Colon (tissue), 2 donors: Measurements from ENCODE around the gene MTA1.

Experiments used
- FAIRE-seq: peaks from 2 replicates; lab custom pipeline; 2012; peaks lifted over from hg19 to GRCh38; lab: Jason Lieb, UNC
- donor health status: control.
- donor health status: control.

The MTA1 gene

DNA sequence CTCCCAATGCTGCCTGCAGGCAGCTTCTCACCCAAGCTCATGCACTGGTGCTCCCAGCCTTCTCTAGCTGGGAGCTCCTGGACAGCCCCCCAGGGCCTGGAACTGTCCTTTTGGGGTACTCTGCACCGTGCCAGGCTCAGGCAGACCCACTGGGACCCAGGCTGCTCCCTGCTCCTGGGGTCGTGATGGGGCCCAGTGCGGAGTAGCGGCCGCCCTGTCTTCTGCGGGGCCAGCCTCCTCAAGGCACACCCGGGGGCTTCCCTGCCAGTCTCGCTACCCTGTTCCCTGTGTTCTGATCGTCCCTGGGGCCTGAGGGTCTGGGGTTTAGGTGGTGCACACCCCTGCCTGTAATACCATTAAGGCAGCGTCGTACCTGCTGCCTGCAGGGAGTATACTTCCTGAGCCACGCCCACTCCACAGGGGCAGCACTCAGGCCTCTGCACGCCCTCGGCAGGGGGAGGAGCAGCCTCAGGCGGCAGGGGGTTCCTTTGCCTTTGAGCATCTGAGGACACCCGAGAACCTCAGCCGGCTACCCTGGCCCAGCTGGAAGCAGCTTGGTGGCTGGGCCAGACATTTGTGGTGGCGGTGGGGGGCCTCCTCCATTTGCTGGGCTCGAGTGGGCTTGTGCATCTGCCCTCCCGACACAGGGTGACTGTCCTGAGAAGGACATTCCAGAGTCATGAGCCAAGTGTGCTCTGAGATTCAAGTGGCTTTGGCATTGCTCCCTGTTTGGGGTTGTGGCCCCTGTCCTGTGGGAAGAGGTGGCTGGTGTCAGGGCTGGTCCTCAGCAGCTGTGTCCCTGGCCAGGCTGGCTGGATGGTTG is 45.8 kb downstream of the MTA1 start:
- FAIRE-seq, result no peak

DNA sequence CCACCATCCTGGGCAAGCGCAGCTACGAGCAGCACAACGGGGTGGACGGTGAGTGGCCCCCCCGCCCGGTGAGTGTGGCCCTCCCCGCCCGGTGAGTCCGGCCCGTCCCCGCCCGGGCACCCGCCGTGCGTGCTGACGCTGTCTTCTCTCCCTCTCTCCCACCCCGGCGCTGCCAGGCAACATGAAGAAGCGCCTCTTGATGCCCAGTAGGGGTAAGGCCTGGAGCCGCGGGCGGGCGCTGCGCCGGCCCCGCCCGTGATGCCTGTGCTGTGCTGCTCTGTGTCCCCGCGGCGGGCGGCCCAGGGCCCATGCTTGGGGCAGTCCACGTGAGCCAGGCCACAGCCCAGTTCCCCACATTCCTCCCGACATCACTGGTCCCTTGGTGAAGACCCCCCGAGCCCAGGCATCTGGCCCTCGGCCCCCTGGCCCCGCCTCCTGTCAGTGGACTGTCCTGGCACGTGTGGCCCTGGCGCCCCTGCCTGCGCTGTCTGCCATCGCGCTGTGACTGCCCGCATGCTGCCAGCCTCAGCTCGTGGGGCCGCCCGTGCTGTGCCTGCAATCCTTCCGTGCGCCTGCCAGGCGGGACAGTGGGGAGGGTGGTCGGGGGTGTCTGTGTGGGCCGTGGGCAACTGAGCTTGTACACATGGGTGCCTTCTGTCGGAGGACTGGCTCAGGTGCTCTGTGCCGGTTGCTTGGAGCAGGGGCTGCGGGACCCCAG is 47.1 kb downstream of the MTA1 start:
- no peak for FAIRE-seq

DNA sequence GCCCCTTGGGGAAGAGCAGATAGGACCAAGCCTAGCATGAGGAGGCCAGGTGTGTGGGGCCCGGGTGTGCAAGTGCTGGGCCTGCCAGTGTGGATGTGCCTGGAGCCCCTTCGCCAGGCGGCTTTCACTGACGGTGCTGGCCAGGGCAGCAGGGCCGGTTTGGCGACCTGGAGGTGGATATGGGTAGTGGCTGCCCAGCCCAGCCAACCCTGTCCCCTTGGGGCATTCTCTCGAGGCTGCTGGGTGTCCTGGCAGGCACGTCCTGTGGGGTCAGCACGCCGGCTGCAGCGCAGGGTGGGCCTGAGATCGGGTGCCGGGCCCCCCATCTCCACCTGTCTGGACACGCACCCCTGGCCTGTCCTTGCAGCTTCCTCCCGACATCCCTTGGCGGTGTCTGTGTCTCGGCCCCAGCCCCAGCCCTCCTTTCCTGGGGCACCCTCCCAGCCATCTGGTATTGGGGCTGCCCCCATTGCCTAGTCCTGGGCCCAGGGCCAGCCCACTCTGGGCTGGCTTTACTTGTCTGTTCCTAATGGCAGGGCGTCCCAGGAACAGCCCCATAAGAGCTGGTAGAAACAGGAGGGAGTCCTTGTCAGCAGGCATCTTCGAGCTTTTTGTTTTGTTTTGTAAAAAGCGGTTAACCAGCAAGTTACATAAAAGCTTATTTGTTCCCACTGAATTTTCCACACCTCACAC is 47.8 kb downstream of the MTA1 start:
- FAIRE-seq, result no peak

DNA sequence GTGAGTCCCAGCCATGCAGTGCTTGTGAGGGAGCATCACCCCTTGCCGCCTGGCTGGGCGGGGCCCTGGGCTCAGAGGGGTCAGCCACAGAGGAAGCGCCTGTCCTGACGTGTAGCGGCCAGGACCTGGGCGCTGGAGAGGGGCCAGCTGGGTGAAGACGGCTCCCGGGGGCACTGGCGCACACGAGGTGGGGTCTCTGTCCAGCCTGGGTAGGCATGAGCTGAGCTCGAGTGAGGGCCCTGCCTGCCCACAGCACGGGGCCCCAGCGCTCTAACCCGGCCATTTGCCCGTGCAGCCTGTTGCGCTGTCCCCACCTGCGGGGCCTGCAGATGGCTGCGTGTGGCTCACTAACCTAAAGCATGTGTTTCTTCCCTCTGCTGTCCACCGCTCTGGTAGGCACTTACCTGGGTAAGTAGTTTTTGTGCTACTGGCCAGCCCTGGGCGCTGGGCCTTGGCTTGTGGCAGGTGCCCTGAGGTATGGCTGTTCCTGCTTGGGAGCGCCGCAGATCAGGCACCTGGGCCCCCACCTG is 48.4 kb downstream of the MTA1 start:
- no peak for FAIRE-seq

DNA sequence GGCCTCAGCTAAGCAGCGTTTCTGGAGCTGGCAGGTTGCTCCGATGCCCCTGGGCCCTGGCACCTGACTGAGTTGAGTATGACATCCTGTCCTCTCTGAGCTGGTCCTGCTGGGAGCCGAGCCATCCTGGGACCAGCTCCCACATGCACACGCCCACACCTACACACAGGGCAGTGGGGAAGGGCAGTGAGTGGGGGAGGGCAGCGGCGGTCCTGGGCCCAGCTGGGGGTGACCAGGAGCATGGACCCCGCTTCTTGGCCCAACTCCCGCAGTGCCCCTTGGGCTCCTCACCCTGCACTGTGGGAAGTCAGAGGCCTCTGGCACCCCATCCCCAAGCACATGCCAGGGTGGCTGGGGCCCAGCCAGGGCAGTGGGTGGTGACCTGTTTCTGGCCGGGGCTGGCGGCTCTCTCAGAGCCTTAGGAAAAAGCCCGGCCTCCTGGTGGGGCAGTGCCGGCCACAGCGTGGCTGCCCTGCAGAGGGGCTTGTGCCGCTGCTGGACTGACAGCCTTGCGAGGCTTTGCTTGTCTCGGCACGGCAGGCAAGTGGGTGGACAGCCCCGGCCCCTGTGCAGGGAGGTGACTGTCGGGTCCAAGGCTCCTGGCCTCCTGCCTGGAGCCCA is 49.1 kb downstream of the MTA1 start:
- FAIRE-seq, result no peak

DNA sequence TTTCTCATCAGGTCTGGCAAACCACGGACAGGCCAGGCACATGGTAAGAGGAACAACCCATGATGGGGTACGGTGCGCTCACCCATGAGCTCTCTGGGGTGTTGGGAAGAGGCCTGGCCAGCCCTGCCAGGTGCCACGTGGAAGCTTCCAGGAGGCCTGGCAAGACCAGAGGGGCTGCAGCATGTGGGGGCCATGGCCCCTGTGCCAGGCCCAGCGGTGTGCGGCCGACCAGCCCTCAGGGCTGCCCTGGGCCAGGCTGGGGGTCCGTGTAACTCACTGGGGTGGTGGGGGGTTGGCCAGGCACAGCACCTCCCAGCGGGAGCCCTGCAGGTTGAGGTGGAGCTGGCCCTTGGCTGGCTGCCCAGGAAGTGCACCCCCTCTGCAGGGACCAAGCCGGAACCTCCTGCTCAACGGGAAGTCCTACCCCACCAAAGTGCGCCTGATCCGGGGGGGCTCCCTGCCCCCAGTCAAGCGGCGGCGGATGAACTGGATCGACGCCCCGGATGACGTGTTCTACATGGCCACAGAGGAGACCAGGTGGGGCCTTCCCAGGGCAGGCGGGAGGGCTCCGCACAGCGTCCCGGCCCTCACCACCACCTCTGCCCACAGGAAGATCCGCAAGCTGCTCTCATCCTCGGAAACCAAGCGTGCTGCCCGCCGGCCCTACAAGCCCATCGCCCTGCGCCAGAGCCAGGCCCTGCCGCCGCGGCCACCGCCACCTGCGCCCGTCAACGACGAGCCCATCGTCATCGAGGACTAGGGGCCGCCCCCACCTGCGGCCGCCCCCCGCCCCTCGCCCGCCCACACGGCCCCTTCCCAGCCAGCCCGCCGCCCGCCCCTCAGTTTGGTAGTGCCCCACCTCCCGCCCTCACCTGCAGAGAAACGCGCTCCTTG is 50.1 kb downstream of the MTA1 start:
- FAIRE-seq, result no peak

DNA sequence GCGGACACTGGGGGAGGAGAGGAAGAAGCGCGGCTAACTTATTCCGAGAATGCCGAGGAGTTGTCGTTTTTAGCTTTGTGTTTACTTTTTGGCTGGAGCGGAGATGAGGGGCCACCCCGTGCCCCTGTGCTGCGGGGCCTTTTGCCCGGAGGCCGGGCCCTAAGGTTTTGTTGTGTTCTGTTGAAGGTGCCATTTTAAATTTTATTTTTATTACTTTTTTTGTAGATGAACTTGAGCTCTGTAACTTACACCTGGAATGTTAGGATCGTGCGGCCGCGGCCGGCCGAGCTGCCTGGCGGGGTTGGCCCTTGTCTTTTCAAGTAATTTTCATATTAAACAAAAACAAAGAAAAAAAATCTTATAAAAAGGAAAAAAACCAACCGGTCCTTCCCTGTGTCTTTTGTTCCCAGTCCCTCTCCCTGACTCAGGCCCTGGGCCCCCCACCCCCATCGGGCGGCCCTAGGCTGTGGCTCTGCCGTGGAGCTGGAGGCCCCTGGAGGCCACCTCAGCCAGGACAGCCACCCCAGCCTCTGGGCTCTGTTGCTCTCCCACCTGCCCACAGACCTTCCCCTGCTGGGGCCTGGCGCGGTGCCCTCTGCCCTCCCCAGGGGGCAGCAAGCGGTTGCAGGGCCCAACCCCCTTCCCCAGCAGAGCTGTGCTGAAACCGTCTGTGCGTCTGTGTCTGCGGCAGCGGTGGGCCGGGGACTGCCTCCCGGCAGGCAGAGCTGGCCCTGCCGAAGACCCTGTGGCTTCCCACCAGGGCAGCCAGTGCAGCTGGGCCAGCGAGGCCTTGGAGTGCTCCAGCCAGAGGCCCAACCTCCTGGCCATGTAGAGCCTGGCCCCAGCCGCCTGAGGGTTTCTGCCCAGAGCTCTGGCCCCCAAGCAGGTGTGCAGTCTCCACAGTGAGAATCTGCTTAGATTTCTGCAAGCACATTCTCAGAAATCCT is 51.0 kb downstream of the MTA1 start:
- FAIRE-seq, result no peak

DNA sequence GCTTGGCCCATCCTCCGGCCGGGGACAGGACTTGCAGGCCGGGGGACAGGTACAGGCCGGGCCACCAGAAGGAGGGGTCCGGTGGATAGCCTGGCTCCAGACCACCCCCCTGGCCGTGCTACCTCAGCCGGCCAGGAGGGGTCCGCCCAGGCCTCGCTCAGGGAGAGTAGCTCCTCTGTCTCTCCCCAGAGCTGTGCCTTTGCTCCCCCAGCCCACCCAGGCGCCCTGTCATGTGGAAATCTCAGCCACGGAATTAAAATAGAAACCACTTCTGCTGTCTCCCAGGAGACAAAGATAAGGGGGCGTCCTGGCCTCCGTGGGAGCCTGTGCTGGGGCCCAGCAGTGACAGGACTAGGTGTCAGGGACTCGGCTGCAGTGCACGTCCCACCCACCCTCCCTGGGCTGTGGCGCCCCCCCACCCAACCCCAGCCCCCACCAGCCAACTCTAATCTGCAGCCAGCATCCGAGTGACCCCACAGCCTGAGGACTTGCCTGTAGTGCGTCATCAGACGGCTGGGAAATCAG is 51.7 kb downstream of the MTA1 start:
- FAIRE-seq, result no peak

DNA sequence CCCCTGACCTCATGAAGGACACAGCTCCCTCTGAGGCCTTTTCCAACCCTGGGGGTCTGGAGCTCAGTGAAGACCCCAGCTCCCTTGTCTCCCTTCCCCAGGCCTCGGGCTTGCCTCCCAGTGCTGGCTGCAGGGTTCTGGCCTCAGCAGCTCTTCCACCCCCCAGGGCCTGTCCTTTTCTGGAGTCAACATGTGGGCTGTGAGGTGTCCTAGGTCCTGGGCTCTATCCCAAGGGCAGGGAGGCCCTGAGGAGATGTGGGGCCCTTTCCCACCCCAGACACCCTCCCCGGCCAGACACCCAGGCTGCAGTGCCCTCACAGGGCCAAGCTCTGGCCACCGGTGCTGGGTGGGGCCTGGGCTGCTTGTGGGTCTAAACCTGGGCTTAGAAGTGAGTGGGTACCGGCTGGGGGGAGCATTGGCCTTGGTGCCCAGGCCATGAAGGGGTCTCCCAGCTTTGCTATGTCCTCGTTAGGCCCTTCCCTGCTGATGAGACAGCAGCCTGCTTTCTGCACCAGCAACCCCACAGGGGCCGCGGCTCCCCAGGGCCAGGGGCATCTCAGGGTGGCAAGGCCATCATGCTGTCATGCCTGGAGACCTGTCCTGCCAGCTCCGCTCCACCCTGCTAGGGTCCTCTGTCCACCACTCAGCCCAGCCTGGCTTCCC is 52.3 kb downstream of the MTA1 start:
- no peak for FAIRE-seq

DNA sequence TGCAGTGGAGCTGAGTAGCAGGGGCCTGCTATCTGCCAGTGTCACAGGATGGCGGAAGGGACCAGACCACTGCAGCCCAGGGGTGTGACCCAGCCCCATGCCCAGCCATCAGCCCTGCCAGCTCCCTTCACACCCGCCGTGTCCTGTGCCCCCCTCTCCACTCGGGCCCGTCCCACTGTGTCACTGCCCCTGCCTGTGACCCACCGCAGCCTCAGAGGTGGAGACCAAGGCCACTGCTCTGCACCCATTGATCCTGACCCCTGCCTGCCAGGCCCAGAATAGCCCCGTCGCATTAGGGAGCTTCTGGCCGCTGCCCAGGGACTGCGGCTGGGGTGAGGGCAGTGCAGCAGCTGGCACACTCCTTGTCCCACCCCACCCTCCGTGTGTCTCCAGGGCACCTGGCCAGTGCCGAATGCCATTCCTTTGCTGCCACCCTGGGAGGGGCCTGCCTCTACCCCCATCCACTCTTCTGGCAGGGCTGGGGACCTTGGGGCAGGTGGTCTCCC is 52.9 kb downstream of the MTA1 start:
- FAIRE-seq, result no peak

DNA sequence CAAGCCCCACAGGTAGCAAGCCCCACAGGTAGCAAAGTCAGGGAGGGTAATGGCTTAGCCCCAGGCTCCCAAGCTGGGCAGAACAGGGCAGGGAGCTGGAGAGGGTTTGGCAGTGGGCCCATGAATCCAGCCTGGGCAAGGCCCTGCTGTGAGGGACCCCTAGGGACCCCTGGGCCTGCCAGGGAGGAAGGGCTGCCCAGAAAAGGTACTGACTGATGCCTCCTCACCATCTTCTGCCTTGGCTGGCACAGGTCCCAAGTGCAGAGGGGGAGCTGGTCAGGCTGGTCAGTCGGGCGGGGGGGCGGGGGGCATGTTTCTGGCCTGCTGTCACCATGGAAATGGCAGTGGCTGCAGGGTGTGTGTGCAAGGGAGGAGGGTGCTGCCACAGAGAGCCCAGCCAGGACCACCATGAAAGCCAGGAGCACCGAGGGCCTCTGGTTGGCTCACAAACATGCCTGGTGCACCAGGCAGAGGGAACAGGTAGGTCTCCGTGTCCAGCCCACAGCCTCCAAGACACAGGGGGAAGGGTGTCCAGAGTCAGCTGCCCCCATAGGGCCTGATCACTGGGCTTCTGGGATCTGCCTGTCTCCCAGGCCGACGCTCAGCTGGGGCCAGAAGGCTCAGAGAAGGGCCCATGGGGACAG is 53.5 kb downstream of the MTA1 start:
- FAIRE-seq, result no peak

DNA sequence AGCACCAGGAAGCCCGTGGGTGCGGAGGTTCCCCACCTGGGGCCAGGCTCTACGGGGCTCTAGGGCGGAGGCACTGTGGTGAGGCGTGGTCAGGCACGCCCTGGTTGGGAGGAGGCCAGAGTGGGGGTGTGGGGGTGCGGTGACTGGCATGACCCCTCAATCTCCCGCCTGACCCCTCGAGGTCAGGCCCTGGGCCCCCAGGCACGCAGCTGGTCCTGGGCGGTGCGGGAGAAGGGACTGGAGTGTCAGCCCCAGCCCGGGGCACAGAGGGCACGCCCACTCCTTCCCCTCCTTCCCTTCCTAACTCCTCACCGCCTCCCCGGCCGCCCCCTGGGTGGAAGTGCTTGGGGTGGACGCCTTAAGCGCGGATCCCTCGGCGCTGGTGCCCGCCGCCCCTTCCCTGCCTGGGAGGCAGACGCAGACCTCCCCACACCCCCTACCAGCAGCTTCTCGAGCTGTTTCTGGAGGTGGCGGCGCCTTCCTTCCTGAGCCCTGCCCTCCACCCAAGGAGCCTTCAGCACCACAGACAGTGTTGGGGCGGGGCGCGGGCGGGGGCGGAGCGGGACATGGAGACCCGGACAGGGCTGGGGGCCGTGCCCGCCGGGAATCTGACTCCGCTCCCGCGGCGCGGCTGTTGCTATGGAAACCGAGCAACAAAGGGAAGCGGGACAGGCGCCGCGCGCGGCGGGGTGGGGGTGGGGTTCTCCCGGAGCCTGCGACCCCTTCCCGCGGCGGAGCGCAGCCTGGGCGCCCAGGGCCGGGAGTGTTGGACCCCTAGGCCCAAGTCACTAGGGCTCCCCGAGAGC is 54.3 kb downstream of the MTA1 start:
- no peak for FAIRE-seq

DNA sequence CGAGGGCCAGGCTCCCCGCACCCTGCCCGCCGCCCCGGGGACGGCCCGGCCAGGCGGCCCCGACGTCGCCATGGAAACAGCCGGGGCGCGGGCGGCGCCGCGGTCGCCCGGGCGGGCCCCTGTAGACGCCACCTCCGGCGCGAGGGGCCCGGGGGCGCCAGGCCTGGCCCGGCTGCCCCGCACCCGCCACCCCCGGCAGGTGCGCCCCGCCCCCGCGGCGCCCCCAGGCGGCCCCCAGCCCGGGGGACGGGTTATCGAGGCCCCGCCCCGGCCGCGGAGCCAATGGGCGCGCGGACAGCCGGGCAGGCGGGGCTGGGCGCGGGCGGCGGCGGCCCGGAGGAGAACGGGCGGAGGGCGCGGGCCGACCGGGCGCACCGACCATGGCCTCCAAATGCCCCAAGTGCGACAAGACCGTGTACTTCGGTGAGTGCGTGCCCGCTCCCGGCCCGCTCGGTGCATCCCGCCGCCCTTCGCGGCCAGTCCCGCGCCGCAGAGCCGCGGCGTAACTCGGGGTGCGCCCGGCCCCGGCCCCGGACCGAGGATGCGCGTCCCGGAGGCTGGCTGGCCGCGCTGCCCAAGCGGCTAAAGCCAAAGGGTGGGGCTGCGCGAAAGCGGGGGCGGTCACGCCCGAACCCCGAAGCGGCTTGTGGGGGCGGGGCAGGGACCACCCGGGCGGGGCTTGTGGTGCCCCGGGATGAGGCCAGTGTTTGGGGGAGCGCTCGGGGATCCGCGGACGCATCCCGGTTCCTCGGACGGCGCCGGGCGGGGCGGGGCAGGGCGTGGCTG is 55.0 kb downstream of the MTA1 start, which contains the start of gene CRIP2:
CRIP2 (plus strand) TSS at position 339 of the 786 bp plus-strand sequence; CDS start at position 381, 42 bp downstream.
- no peak for FAIRE-seq

DNA sequence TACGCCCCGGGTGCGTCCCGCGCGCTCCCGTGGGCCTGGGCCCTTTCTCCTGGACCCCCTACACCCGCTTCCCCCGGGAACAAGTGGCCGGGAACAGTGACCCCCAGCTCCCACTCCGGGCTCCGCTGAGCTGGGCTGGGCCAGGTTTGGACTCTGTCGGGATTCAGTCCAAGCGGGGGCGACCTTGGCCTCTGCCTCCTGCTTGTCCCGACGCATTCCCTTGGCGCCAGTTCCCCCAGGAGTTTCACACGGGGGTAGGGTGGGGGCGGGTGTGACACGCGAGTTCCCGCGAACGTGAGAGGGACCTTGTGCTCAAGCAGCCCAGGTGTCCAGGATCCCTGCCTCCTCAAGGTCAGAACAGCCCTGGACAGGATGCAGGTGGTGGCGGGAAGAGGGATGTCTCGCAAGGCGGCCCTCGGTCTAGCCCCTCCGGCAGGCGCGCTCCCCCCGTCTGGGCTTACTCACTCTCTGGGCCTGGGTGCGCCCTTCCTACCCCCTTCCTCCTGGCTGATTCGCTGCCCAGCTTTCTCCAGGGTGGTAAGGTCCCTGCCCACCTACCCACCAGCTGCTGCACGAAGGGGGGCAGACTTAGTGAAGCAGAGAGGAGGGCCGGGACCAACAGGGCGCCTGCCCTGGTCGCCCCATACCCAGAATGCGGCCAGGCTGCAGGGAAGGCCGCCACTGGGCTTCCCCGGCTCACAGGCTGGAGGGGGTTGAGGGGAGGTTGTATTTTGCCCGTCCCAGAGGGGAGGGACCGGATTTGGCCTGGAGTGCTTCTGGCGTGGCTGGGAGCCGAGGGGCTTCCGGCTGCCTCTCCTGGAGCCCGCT is 55.9 kb downstream of the MTA1 start:
- FAIRE-seq, result no peak

DNA sequence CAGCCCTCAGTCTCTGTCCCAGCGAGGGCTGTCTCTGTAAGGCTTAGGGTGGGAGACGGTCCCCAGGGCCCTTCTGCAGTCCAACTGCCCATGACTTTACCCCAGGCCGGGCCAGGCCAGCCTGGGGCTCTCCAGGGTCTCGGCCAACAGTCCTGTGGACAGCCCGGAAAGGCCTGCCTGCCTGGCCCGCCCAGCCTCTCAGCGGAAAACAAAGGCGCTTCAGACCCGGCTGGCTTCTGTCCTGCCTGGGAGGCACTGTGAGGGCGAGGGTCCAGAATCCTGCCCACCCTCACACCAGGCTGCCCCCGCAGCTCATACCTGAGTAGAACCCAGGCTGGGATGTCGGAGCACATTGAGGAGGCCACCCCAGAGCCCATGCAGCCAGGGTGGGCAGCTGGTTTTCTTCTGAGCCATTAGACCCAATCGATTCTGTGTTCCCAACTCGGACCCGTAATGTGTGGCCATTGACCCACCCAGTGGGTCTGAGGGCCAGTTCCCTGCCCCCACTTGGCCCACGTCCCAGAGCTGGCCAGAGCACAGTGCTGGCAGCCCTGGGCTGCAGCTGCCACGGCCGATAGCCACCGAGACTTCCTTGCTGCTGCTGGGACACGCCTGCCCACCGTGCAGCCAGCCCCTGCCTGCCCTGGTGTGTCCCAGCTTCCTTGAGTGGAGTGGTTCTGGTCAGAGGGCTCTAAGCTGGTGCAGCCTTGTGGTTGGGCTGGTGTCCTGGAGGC is 56.6 kb downstream of the MTA1 start:
- no peak for FAIRE-seq
